ENCODE data around the gene METTL6. TPM values are rescaled to one million over a fixed set of nuclear protein-coding genes. Genes with fewer than 3 reads are reported as not detected.

METTL6 gene
- total RNA-seq, 1 donor from 2014 or later: 13.8 TPM

GRCh38 chr3:15433531-15433930, 6.2 kb upstream of the METTL6 start:
- DNase-seq (ENCODE audit: extremely low spot score in 2 of 2): no peak
- Histone ChIP-seq H3K9me3 (no peaks in the 10 kb centered on the region), H3K36me3 (peaks cover 0 to 60% of the 10 kb centered on the region in 2 donors), H3K27me3 (no peaks in the 10 kb centered on the region), H3K4me1 (peaks cover 28% of the 10 kb centered on the region), H3K4me3 (no peak overlapping the region), H3K27ac (no peak overlapping the region)
- no peak for TF ChIP-seq CTCF (IDR thresholded peaks at IDR 0.05)
- no peak for TF ChIP-seq POLR2A (IDR thresholded peaks at IDR 0.05)
- TF ChIP-seq POLR2AphosphoS5 (IDR thresholded peaks at IDR 0.05; ENCODE audit: insufficient read depth in 1 of 2, low read depth in 1 of 2): no peak
- intact Hi-C loops (cut with DNase I): no loop called here

DNA sequence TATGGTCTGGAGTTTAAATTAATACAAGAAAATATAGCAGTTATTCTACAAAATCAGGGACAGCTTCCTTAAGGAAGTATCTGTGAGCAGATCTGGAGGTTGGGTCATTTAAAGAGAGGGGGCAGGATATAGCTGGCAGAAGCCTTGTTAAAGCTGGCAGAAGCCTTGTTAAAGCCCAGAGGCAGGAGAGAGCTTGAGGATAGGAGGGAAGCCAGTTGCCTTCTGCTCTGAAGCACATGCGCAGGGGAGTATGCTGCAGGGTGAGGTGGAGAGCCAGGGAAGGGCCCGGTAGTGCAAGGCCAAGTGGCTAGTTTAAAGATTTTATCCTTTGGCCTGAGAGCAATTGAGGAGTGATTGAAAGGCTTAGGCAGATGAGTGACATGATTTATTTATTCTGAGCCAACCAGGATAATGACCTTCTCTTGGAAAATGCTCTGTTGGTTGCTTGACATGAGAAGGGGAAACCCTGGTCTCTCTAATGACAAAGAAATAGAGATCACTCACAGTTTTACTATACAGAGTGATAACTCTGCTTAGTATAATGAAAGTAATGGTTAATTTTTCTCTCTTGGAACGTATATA, 4.0 kb upstream of the METTL6 start:
- intact Hi-C loops (cut with DNase I): no loop called here
- no peak for DNase-seq (ENCODE audit: extremely low spot score in 2 of 2)
- no peak overlapping the region for H3K4me3 ChIP-seq
- no peak overlapping the region for H3K27ac ChIP-seq
- H3K9me3 ChIP-seq: no peaks in the 10 kb centered on the region
- peaks cover 0 to 41% of the 10 kb centered on the region in 2 donors for H3K36me3 ChIP-seq
- TF ChIP-seq CTCF (IDR thresholded peaks at IDR 0.05) (no peak), POLR2AphosphoS5 (IDR thresholded peaks at IDR 0.05; ENCODE audit: insufficient read depth in 1 of 2, low read depth in 1 of 2) (no peak)
- peaks cover 39% of the 10 kb centered on the region for H3K4me1 ChIP-seq
- no peaks in the 10 kb centered on the region for H3K27me3 ChIP-seq

GRCh38 chr3:15430624-15431023, 3.3 kb upstream of the METTL6 start:
- DNase-seq (ENCODE audit: extremely low spot score in 2 of 2): no peak
- no peaks in the 10 kb centered on the region for H3K9me3 ChIP-seq
- peaks cover 0 to 33% of the 10 kb centered on the region in 2 donors for H3K36me3 ChIP-seq
- TF ChIP-seq POLR2AphosphoS5 (IDR thresholded peaks at IDR 0.05; ENCODE audit: insufficient read depth in 1 of 2, low read depth in 1 of 2) (no peak), CTCF (IDR thresholded peaks at IDR 0.05) (no peak), POLR2A (IDR thresholded peaks at IDR 0.05) (no peak)
- intact Hi-C loops (cut with DNase I): no loop called here
- H3K4me3 ChIP-seq: no peak overlapping the region
- H3K27ac ChIP-seq: no peak overlapping the region
- peaks cover 46% of the 10 kb centered on the region for H3K4me1 ChIP-seq
- H3K27me3 ChIP-seq: no peaks in the 10 kb centered on the region

GRCh38 chr3:15429080-15429479, 1.7 kb upstream of the METTL6 start:
- no peak overlapping the region for H3K27ac ChIP-seq
- H3K27me3 ChIP-seq: no peaks in the 10 kb centered on the region
- DNase-seq (ENCODE audit: extremely low spot score in 2 of 2): no peak
- peak overlapping the region in 1 of 2 donors; percentile 84 for H3K4me3 ChIP-seq
- no peaks in the 10 kb centered on the region for H3K9me3 ChIP-seq
- TF ChIP-seq CTCF (IDR thresholded peaks at IDR 0.05) (no peak), POLR2A (IDR thresholded peaks at IDR 0.05) (no peak), POLR2AphosphoS5 (IDR thresholded peaks at IDR 0.05; ENCODE audit: insufficient read depth in 1 of 2, low read depth in 1 of 2) (no peak)
- peaks cover 57% of the 10 kb centered on the region for H3K4me1 ChIP-seq
- H3K36me3 ChIP-seq: peaks cover 0 to 24% of the 10 kb centered on the region in 2 donors
- intact Hi-C loops (cut with DNase I): no loop called here

GRCh38 chr3:15428539-15428938, 1.2 kb upstream of the METTL6 start:
- intact Hi-C loops (cut with DNase I): no loop called here
- no peak for DNase-seq (ENCODE audit: extremely low spot score in 2 of 2)
- Histone ChIP-seq H3K9me3 (no peaks in the 10 kb centered on the region), H3K27me3 (no peaks in the 10 kb centered on the region), H3K36me3 (peaks cover 0 to 24% of the 10 kb centered on the region in 2 donors), H3K27ac (peak overlapping the region; percentile 82), H3K4me3 (peak overlapping the region; percentile 84 to 87), H3K4me1 (peaks cover 57% of the 10 kb centered on the region)
- peak in 1 of 2 donors; percentile 54 for TF ChIP-seq POLR2AphosphoS5 (IDR thresholded peaks at IDR 0.05; ENCODE audit: insufficient read depth in 1 of 2, low read depth in 1 of 2)
- no peak for TF ChIP-seq POLR2A (IDR thresholded peaks at IDR 0.05)
